Epithelial cell of proximal tubule (primary cell): ENCODE data around the gene AGPS. TPM values are rescaled to one million over a fixed set of nuclear protein-coding genes. Genes with fewer than 3 reads are reported as not detected.

Experiments used
- DNase-seq: peaks from one replicate; pipeline ENCODE4 v3.0.0-alpha.2; 2011; ENCODE audit warnings: low read depth
- H3K4me3 ChIP-seq: 2 replicates; pipeline ENCODE4 v1.5.1; 2011; ENCODE audit warnings: low read depth, mild to moderate bottlenecking, low read length
- CTCF ChIP-seq: conservative IDR thresholded peaks from 2 replicates; pipeline ENCODE4 v1.5.1; 2012; ENCODE audit warnings: low read depth, mild to moderate bottlenecking, low read length
- total RNA-seq: library from RNA; depleted of rRNA; stranded (reverse); fragments of >200 nt; gene quantifications from 2 replicates; pipeline ENCODE4 v1.2.3, GENCODE V29; 2015

Gene AGPS
- total RNA-seq, 1 donor from 2014 or later = 36.8 TPM

- no peak overlapping the region for H3K4me3 ChIP-seq
- peak; percentile 69 for DNase-seq
- TF ChIP-seq CTCF = no peak
Observed at GRCh38 chr2:177397481-177398289, 5.1 kb downstream of the AGPS start.

GRCh38 chr2:177398290-177398683 is 5.7 kb downstream of the AGPS start:
- H3K4me3 ChIP-seq = no peak overlapping the region
- DNase-seq = no peak
- TF ChIP-seq CTCF = no peak

GRCh38 chr2:177398791-177399190 is 6.2 kb downstream of the AGPS start:
- no peak for DNase-seq
- no peak for TF ChIP-seq CTCF
- no peak overlapping the region for H3K4me3 ChIP-seq

GRCh38 chr2:177399376-177399775 is 6.8 kb downstream of the AGPS start:
- no peak overlapping the region for H3K4me3 ChIP-seq
- no peak for DNase-seq
- no peak for TF ChIP-seq CTCF

GRCh38 chr2:177400337-177400923 is 7.9 kb downstream of the AGPS start:
- no peak for DNase-seq
- no peak overlapping the region for H3K4me3 ChIP-seq
- TF ChIP-seq CTCF = no peak

GRCh38 chr2:177402096-177402495 is 9.5 kb downstream of the AGPS start:
- TF ChIP-seq CTCF = no peak
- no peak for DNase-seq
- H3K4me3 ChIP-seq = no peak overlapping the region

GRCh38 chr2:177403838-177404237 is 11.3 kb downstream of the AGPS start:
- no peak for TF ChIP-seq CTCF
- H3K4me3 ChIP-seq = no peak overlapping the region
- no peak for DNase-seq
